Stimulated activated CD4-positive, alpha-beta T cell treated with anti-CD3 and anti-CD28 coated beads, Interleukin-12 subunit alpha, Interleukin-12 subunit beta, amount 100 ng/mL, for 48 hours (primary cell): Measurements from ENCODE around the gene CIC.

Source experiments
- DNase-seq, 3 donors: peaks; one replicate each; pipeline ENCODE4 v3.0.0-alpha.2; 2020; ENCODE audit warnings: low read depth in 2 of 3, low spot score in 1 of 3

The CIC gene

DNA sequence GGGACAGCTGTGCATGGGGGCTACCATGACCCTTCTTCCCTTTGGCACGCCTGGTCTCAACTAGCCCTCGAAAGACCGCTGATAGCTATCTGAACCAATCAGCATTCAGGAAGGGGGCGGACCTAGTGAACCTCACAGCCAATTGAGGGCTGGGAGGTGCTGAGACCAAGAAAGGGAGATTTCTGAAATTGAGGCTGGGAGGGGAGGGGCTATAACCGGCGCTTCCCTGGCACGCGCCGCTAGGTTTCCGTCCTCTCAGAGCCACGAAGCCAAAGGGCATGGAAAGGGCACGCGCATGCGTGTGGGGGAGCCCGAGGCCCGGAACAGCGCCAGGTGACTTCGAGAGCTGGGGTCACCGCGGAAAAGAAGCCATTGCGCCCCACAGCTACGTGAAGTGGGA lies 37.6 kb downstream of the CIC start:
- DNase-seq = no peak

DNA sequence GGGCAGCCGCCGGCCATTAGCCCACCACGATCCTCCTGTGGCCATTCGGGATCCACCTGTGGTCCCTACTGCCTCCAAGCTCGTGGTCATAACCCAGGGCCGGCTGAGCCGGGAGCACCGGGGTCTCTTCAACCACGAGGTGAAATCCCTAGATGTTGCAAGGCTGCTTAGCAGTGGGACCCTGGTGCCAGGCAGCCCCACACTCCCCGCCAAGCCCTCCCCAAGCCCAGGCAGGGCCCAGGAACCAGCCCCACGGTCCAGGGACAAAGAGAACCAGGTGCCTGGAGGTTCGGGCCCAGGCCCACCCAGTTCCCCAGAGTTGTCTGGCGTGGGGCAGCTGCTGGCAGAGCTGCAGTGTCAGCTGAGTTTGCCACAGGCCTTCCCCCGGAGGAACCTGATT lies 40.6 kb downstream of the CIC start:
- no peak for DNase-seq

DNA sequence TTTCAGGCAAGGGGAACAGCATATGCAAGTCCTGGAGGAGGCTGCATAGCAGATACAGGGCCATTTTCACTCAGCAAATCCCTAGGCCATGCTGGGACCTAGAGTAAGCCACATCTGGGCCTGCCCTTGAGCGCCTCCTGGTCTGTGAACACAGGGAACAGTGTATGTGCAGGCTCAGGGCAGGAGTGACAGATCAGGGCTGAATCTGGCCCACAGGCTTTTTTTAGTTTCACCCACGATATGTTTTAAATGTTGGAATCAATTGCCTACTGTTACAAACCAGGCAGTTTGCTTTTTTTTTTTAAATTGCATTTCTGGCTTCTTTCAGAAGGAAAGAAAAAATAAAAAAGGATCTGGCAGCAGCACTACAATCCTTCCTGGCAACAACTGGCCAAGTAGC lies 42.6 kb downstream of the CIC start:
- no peak for DNase-seq

DNA sequence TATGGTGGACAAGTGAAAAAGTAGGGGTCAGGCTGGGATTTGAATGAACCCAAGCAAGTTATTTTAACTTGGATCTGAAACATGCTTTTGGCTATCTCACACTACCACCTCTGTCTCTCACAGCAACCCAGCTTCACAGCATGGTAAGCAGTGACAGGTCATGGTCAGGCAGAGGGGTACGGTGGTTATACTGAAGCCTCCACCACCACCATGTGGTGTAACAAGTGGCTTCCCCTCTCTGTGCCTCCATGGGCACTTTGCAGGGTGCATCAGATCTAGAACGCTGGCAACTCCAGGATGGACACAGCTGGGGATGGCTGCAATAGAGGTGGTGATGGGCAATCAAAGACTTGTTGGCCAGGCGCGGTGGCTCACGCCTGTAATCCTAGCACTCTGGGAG lies 43.3 kb downstream of the CIC start:
- no peak for DNase-seq

DNA sequence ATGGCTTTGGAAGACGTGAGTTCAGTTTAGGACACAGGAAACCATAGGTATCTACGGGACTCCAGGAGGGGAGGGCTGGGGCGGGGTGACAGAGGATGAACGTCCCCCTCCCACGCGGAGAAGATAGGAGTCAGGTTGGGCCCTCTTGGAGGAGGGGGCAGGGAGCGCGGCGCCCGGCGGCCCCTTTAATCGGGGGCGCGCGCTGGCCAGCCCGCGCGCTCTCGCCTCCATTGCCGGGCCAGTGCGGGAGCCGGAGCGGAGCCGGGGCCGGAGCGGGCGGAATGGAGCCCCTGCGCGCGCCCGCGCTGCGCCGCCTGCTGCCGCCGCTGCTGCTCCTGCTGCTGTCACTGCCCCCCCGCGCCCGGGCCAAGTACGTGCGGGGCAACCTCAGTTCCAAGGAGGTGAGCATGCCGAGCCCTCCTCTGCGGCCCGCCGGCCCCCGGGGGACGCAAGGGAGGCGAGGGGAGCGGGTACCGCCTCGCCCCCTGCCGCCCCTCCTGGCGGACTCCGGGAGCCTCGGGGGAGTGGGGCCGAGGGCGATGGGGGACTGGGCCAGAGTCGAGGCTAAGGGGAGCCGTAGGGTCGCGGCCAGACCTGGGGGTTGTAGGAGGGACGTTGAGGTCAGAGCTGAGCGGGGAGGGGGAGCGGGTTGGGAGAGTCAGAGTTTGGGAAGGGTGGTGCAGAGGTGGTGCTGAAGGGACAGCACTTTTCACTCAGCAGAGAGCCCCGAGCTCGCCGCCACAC lies 44.2 kb downstream of the CIC start, which contains the start of gene TMEM145:
TSS of gene TMEM145 (plus strand) at position 214 of the 744 bp plus-strand sequence. CDS start at position 282, 68 bp downstream.
- no peak for DNase-seq

DNA sequence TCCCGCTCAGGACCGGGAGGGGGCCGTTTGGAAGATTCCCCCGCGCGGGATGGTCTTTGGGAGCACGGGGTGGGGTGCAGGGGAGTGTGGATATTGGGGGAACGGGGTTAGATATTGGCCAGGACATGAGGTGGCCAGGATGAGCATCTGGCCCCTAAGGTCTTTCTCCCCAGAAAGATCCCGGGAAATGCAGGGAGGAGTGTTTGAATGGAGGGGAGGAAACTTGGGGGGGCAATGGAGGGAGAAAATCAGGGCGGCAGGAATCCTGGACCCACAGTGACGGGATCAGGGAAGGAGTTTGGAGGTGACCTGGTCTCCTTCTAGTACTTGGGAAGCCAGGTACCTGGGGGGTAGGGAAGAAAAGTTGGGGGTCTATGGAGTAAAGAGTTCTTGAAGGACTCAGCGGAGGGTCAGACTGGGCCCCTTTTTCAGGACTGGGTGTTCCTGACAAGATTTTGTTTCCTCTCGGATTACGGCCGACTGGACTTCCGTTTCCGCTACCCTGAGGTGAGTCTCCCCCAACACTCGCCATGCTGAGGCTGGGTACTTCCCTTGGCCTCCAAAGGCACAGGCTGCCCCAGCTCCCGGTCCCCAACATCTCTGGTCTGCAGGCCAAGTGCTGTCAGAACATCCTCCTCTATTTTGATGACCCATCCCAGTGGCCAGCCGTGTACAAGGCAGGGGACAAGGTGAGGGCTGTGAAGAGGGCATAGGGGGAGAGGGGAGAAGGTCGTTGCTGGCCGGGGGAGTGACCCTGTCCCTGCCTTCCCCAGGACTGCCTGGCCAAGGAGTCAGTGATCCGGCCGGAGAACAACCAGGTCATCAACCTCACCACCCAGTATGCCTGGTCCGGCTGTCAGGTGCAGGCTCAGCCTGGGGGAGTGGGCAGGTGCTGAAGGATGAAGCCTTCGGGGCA lies 45.0 kb downstream of the CIC start:
- DNase-seq = no peak

DNA sequence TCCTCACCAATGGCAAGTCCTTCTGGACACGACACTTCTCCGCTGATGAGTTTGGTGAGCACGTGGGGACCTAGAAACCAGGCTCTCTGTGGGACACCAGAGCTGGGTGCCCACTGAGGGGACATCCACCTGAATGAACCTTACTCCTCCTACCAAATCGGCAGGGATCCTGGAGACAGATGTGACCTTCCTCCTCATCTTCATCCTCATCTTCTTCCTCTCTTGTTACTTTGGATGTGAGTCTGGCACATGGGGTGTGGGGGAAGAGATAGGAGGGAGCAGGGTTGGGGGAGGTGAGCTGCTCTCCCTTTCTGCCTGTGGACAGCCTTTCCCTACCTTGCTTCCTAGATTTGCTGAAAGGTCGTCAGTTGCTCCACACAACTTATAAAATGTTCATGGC lies 46.0 kb downstream of the CIC start:
- no peak for DNase-seq

DNA sequence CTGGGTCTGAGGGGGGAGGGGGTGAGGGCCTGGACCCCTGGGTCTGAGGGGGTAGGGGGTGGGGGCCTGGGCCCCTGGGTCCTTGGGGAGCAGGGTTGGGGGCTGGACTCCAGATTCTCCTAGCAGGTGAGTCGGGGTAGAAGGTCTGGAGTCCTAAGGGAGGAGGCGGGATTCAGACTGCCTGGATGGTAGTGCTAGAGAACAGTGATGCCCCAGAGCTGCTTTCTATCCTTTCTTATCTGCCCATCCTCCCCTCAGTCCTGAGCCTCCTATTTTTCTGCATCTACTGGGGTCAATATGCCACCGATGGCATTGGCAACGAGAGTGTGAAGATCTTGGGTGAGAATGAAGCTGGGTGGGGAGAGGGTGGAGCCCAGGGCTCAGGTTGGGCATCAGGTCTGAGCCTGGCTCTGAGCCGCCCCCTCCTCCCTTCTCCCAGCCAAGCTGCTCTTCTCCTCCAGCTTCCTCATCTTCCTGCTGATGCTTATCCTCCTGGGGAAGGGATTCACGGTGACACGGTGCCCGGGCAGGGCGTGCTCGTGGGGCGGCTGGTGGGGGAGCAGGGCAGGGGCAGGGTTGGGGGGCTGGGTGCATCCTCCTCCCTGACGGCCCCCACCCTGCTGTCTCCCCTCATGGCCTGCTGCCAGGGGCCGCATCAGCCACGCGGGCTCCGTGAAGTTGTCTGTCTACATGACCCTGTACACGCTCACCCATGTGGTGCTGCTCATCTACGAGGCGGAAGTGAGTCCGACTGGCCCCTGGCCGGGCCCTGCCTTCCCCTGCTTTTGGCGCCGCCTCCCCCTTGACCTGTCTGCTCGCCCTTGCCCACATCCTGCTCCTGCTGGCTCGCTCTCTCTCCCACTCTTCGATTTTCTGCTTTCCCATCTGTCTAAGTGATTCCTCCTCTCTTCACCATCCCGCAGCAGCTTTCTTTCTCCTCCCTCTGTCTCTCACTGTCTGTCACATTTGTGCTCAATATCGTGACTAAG lies 47.5 kb downstream of the CIC start:
- no peak for DNase-seq

DNA sequence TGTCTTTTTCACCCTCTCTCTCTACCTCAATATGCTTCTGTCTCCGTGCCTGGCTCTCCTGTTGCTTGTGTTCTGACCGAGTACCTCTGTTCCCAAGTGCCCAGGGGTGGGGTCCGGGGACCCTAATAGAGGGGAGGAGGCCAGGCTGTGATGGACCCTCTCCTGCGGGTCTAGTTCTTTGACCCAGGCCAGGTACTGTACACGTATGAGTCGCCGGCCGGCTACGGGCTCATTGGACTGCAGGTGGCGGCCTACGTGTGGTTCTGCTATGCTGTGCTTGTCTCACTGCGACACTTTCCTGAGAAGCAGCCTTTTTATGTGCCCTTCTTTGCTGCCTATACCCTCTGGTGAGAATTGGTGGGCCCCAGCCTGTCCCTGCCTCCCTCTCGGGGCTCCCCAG lies 48.5 kb downstream of the CIC start:
- DNase-seq = no peak

DNA sequence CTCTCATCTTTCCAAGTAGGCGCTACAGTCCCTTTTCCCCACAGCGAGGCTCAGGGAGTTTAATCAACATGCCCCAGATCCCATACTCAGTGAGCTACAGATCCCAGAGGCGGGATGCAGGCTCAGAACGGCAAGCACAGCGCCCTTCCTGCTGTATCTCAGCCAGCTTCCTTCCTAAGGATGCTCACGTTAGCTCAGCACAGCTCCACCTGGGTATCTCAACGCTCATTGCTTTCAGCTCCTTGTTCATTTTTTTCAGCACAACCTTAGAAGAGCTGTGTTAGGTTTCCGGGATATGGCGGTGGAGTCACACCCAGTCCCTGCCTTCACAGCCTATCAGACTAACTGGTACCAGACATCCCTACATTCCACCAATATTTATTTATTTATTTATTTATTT lies 53.3 kb downstream of the CIC start:
- no peak for DNase-seq

DNA sequence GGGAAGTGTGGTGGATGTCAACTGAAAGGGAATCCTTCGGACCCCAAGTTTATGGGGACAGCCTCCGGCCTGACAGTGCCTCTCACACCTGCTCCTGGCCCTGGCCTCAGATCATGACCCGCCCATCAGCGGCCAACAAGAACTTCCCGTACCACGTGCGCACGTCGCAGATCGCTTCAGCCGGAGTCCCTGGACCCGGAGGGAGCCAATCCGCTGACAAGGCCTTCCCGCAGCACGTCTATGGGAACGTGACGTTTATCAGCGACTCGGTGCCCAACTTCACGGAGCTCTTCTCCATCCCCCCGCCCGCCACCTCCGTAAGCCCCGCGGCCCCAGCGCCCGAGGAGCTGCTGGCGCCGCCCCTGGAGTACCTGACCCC lies 54.4 kb downstream of the CIC start:
- DNase-seq = no peak

DNA sequence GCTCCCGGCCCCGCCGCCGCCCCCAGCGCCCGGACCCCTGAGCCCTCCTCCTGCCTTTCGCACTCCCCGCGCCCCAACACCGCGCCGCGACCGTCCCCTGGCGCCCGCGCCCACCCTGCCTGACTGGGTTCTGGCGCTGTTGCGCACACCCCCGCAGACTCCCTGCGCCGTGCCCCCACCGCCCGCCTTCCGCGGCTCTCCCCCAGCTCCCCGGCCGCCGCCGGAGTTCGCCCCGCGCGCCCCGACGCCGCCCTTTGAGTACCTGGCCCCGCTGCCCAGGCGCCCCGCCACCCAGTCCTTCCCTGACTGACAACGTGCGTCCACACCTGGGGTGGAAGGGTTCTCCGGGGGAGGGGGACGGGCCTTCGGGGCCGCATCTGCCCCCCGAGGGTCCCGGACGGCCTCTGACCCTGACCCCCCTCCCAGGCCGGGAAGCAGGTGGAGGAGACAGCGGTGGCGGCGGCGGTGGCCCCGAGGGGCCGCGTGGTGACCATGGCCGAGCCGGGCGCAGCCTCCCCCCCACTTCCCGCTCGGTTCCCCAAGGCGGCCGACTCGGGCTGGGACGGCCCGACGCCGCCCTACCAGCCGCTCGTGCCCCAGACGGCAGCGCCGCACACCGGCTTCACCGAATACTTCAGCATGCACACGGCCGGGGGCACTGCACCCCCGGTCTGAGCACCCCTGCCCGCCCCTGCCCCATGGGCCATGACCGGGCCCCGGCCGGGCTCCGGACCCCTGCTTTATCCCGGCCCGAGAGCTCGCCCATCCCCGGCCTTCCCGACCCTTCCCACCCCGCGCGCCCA lies 55.0 kb downstream of the CIC start:
- DNase-seq = no peak

DNA sequence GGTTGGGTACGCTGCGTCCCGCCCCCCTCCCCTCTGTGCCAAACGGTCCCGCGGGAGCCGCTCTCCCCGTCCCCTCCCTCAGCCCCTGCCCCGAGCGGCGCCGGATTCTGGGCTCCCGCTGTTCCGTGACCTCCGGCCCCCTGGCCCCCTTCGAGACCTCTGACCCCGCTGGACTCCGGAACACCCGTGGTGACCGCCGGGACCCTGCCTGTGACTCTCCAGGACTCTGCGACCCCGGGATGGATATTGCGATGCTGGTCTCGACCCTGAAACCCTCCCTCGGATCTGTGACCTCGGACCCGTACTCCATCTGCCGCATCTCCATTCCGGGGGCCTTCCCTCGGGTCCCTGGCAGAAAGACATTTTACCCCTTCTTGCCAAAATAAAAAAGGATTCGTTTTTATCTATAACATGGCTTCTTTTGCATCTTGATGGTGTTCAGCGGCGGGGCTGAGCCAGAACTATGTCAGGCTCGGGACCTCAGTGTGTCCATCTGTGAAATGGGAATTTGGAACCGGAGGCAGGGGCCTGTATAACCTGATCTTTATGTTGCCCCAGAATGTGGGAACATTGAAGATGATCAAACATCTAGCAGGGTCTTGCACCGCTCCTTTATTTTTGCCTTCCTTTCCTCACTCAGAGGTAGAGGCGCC lies 55.7 kb downstream of the CIC start:
- DNase-seq = no peak

DNA sequence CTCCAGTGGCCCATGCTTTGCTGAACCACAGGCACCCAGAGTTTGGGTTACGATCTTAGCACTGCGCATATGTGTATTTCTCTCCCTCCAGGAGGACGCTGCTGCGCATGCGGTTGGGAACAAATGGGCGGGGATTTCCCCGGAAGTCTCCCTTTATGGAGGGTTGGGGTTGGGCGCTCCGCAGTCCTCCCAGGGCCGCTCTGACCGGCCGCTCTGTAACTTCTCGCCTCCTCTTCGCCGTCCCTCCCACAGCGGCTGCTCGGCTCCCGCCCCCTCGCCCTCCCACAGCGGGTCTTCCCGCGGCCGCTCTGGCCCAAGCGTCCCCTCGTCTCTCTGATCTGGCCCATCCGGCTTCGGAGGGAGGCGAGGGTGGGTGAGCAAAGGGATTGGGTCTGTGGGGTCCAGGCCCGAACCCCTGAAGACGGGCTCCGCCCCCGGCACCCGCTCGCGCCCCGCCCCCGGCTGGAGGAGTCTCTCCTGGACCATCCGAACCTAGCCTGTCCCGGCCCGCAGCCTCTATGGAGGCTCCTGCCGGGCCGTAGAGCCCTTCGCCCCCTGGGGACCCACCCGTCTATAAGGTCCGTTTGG lies 56.4 kb downstream of the CIC start, which contains the start of gene MEGF8:
TSS of gene MEGF8 (plus strand) at position 328 of the 588 bp plus-strand sequence. CDS start 609 bp downstream, outside the sequence.
- peak; percentile 97 to 98 (median 97) for DNase-seq

DNA sequence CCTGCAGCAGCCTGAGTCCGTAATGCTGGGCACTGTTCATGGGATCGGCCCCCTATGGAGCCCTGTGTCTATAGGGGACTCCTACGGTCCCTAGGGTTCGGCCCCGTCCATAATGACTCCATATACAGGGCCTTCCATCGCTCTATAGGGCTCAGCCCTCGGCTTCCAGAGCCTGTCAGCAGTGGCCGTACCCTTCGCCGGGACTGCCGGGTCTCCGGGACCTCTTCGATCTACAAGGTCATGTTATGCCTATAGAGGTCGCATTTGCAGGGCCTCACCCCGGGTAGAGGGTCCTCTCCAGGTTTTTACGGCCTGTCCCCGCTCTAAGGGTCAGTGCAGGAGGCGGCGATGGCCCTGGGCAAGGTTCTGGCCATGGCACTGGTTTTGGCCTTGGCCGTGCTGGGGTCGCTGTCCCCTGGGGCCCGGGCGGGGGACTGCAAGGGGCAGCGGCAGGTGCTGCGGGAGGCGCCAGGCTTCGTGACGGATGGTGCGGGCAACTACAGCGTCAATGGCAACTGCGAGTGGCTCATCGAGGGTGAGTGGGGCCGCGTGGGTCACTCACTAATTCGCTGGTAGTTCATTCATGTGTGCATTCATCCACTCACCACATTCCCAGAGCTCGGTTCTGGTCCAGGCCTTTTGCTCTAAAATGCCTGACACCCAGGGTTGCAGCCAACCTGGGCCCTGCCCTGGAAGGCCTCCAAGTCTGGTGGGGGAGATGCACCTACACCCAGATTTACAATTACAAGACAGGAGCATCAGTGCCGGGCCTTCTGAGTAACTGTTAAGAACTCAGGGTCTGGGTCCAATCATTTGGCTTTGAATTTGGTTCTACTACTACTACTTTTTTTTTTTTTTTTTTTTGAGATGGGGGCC lies 57.1 kb downstream of the CIC start:
- DNase-seq = no peak

DNA sequence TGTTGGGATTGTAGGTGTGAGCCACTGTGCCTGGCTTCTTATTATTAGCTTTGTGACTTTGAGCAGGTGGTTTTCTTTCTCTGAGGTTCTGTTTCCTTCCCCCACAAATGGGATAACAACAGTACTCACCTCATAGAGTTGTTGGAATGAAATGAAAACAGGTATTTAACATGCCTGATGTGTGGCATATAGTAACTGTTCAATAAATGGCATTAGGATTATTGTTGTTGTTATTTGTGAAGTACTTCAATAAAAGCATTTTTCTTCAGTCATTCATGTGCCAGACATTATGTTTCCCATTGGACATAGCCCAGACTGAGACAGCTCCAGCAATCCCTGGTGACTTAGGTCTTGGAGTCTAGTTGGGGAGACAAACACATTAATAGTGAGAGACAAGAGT lies 57.9 kb downstream of the CIC start:
- no peak for DNase-seq

DNA sequence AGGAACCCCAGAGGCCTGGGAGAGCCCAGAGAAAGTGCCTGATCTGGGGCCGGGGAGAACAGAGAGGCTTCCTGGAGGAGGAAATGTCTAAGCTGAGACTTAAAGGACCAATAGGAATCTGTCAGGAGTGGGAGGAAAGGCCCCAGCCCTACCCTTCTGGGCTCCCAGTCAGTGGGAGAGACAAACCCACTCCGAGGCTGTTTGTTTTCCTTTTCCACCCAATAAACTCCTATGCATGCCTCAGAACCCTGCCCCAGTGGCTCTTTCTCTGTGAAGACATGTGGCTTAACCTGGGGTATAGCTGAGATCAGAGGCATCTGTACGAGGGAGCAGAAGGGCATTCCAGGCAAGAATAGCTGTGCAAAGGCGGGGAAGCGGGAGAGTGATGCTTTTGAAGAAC lies 58.3 kb downstream of the CIC start:
- no peak for DNase-seq

DNA sequence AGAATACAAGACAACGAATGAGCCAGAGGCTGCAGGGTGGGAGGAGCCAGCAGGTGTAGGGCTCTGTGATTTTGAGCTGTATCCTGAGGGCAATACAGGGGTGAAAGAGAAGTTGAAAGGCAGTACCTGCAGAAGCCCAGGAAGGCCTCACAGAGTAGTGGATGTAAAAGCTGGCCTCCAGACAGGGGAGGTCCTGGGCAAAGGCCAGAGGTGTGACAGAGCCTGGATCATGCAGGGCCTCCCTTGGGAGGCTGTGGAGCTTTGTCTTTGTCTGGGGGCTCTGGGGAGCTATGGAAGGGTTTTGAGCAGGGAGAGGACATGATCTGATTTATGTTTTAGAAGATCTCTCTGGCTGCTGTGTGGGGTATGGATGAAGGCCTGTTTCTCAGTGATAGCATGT lies 59.1 kb downstream of the CIC start:
- no peak for DNase-seq
